HG02852 (cell line): ENCODE data around the gene DNAL4.

Source experiments
- ATAC-seq: cut with Tn5 transposase; IDR thresholded peaks from one replicate; pipeline ENCODE4 v1.9.1; 2021; ENCODE audit warnings: mild to moderate bottlenecking, moderate library complexity; ENCODE audit not compliant: unreplicated experiment

The DNAL4 gene

DNA sequence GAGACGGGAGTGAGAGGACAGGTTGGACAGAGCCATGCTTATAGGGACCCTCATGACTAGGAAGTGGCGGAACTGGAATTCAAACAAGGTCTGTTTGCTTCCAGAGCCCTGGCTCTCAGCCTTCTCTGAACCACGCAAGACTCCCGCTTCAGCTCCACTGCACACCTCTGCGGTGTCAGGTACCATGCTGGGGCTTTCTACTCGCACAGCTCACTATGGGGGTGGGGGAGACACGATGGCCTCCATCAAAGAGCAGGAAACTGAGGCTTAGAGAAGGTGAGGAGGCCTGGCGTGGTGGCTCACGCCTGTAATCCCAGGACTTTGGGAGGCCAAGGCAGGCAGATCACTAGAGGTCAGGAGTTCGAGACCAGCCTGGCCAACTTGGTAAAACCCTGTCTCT is 52.4 kb downstream of the DNAL4 start:
- no peak for ATAC-seq

- ATAC-seq, result no peak
These were observed 52.8 kb downstream of the DNAL4 start for GRCh38 chr22:38741166-38741565.

DNA sequence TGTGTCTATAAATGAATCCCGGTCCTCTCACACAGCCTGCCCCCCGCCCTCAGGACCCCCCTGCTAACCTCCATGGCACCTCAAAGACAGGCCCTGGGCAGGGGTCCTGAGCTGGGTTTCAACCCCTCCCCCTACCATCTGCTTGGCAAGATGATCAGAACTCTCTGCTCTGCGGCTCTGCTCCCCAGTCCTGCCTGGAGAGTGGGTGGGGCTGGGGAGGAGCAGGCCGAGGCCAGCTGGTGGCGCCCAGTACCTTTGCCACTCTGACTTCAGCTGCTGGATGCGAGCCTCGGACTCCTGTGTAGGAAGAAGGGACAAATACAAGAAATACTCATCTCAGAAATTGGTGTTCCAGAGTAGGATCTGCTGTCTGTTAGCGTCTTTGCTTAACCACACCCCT is 53.2 kb downstream of the DNAL4 start:
- no peak for ATAC-seq

DNA sequence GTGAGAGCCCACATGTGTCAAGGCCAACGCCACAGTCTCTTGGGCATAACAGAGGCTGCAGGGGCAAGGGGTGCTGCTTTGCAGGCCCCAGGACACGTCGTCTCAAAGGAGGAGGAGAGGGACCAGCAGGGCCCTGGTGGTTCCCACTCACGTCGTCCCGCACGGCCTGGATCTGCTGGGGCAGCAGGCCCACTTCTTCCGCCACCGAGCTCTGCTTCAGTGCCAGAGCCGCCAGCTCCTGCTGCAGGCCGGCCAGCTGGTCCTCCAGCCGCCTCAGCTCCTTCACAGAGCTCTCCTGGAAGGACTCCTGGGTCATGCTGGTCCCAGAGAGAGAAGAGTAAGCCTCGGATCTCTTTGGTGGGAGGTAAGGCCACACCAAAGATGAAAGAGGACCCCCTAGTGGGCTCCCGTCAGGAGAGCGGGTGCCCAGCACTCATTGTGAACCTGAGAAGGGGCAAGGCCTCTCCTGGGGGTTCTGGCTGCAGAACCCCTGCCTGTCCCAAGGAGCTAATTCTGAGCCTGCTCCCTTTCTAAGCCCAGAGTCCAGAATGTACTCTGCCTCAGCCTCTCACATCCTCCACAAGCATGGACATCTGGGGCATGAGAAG is 53.7 kb downstream of the DNAL4 start:
- no peak for ATAC-seq

DNA sequence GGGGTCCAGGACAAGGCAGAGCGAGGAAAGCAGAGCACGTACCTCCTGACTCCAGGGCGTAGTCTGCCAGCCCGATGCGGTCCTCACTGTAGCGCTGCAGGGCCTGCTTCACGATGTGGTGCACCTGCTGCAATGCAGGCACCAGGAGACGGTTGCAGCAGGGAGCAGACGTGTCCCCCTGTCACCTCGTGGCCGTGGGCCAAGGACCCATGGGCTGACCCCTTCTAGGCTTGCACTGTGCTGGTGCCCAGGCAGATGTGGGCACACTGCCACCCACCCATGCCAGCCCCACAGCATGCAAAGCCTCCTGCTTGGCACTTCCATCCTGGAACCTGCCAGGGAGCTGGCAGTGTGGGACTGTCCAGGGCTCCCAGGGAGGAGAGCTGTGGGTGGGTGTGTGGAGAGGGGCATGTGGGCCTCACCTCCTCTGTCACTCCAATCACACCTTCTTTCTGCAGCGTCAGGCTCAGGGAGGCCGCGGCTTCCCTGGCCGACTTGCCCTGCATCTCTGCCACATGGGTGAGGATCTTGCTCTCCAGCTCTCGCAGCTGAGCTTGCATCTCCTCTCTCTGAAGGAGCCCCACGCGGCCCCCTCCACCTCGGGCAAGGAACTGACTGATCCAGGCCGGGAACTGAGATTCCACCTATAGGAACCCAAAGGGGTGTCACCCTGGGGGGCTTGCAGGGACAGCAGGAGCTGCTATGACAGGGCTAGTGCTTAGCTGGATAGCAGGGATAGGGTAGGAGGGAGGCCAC is 54.5 kb downstream of the DNAL4 start:
- ATAC-seq, result no peak

DNA sequence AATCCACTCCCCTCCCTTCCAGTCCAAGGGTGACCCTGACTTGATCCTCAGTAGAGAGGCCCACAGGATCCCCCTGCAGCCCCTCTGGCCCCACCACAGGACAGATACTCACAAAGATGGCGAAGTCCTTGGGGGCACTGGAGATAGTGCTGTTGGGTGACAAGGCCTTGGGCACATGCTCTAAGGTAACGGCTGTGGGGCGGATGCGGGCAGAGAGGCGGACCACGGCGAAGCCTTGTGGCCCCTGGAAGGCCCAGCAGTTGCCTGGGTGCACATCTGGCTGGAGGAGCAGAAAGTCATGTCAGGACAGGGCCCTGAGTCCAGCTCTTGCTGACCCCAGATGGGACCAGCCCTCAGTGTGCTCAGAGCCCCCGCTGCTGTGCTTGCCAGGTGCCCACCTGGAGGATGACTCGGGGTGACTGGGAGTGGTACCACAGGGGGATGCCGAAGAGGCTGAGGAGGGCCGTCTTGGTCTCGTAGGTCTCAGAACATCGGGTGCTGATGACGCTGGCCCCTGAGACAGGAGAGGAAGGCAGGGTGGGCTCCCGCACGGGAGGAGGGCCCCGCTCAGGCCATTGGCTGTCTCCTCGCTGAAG is 55.4 kb downstream of the DNAL4 start:
- ATAC-seq, result no peak

DNA sequence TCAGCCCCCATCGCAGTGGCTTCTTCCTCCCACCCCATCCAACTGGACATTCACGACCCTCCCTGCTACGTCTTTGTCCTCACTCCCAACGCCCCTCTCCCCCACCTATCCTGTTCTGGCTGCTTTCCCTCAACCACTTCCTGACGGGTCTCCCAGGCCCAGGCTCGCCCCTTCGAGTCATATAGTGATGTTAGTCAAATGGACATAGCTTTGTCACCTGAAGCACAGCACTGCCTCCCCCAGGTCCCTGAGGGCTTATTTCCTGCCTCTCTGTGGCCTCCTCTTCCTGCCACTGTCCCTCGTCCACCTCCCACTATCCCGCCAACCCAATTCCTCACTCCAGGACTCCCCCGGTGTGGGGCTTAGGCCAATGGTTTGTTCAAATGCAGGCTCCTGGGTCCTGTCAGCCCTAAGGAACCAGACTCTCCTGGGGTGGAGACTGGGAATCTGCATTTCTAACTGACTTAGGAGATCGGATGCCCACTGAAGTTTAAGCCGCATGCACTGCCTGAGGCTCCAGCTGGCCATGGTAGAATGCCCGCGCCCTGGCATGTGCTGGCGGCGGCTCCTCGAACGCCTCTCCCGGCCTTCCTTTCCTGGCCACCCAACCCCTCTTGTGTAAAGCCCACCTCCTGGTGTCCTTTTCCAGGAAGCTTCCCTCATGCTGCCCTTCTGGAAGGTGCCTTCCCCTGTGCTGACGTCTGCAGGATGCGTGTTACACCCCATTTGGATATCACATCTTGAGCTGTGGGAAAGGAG is 56.5 kb downstream of the DNAL4 start:
- ATAC-seq, result no peak

DNA sequence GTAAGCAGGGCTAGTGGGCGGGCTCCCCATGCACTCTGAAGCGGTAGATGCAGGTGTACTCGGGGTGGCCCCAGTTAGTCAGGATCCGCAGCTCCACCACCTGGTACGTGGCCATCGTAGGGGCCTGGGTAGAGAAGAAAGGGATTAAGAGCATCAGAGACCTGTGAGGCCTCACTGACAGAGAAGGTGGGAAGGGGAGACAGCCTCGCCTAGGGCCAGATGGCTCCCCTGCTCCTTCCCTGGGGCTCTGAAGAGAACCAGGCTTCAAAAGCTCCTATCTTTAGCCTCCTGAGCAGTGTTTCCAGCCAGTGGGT is 57.7 kb downstream of the DNAL4 start:
- no peak for ATAC-seq

- no peak for ATAC-seq
These were observed 58.3 kb downstream of the DNAL4 start for GRCh38 chr22:38735465-38736256.

DNA sequence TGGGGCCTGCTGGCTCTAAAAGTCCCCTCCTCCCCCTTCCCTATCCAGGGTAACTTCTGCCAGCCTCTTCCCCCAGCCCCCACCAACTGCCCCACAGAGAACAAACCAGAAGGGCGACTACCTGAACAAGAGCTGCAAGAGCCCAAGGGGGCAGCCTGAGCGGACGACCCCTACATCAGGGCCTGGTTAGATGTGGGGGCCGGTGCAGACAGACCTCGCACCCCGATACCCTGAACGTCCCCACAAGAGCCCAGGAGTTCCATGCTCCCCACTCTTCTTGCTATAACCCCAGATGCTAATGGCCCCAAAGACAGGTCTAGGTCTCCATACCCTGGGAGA is 58.8 kb downstream of the DNAL4 start:
- ATAC-seq, result no peak

DNA sequence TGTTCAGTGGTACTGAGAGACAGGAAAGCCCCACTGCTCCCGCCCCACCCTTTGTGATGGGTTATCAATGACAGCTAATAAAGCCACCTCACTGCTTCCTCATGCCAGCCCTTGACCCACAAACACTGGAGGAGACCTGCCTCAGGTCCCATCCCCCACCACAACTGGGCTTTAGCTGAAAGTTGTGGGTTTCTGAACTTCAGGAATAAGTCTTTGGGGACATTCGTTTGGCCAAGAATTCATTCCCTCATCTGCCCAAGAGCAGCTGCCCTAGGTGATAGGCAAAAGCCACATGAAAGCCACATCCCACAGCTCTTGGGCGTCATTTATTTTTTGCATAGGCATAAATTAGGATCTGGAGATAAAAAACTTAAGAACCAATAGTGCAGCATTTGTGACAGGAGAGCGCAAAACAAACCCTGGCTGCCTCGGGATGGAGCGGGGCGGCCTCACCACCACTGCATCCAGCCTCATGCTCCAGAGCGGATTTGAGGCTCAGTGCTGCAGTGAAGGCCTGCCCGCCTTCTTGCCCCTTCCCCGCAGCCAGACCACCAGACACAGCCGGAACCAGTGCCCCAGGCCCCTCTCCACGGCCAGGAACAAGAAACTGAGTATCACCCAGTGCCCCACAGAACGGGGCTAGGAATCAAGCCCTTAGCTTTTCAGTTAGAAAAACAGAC is 59.4 kb downstream of the DNAL4 start:
- no peak for ATAC-seq

DNA sequence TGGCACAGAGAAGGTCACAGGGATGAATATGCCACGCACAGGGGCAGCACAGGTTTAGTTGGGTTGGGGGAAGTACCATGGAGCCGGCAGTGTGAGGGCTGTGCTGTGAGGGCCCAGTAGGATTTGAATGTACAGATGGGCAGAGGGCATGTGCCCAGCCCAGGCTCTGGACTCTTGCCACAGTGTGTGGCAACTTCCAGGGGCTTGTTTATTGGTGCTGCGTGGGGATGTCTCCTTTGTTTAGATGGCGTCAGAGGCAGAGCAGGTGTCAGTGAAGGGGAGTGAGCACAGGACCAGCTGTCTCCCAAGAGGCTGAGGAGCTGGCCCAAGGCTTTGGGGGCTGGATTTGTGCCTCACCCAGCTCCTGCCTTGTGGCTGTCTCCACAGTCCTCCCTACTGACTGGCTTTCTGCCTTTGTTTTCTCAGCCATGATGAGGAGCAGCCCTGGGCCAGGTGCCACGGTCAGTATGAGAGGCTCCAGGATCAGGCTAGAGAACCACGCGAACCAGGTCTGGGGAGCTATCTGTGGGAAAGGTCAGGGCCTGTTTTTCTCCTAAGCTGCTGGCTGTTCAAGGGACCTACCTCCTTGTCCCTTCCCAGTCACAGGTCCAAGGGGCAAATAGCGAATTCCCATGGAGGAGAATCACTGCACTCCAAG is 60.1 kb downstream of the DNAL4 start:
- ATAC-seq, result no peak

GRCh38 chr22:38733329-38733723 is 60.6 kb downstream of the DNAL4 start:
- no peak for ATAC-seq

DNA sequence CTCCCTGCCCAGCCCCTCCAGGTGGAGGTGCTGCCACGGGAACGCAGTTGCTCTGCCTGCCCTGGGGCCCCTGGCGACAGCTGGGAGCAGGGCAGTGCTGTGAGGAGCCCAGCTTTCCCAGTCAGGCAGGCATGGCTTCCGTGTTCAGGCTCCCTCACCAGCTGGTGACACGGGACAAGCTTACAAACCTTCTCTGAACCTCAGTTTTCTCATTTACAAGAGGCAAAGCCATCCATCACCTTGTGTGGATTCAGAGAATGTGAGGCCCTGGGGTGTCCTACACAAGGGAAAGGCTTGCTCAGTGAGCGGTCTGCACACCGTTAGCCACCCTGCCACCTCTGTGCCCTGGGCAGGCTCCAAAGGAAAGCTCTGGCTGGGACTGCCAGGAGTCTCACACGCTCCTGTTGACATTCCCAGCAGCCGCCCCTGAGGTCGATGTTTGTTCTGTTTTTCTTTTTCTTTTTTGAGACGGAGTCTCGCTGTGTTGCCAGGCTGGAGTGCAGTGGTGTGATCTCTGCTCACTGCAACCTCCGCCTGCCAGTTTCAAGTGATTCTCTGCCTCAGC is 61.6 kb downstream of the DNAL4 start:
- no peak for ATAC-seq

DNA sequence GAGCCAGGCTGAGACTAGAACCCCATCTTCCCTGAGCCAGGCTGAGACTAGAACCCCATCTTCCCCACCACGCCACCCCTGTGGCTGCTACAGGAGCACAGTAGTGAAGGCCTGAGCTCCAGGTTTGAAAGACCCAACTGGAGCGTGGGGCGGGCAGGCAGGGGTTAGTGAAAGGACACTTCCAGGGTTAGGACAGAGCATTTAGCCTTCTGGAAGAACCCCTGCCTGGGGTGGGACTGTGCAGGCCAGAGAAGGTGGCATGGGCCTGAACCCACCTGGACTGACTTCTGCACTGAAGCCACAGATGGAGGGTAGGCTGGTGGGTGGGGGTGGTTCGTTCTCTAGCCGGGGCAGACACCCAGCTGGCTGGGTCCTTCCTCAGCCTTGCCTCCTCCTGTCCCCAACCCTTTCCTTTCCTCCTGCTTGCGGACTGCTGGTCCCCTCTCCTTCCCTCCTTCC is 62.2 kb downstream of the DNAL4 start:
- ATAC-seq, result no peak

- no peak for ATAC-seq
These were observed 63.5 kb downstream of the DNAL4 start for GRCh38 chr22:38730411-38730871.

DNA sequence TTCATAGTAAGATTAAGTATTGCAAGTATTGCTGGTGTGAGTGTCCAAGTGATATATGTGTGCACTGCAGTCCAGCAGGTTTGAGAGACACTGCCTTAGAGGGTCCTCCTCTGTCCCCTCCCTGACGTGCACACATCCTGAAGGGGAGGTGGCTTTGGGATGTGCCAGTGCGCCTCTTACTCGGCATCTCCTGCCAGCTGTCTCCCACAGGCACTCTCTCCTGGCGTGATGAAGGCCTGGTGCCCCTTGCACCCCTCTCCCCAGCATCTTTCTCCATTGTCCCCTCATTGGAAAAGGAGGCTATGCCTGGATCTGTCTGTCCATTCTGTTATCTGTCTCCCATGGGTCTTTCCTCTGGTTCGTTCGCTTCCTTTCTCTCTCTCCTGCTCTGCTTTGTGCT is 64.0 kb downstream of the DNAL4 start:
- no peak for ATAC-seq

GRCh38 chr22:38728871-38729796 is 64.8 kb downstream of the DNAL4 start:
- ATAC-seq, result no peak
